HG03457 (cell line): Measurements from ENCODE around the gene SNX5.

ENCODE experiments used
- ATAC-seq: cut with Tn5 transposase; IDR thresholded peaks from one replicate; pipeline ENCODE4 v1.9.1; 2021; ENCODE audit warnings: moderate number of reproducible peaks; ENCODE audit not compliant: unreplicated experiment

Gene SNX5

GRCh38 chr20:17941087-17941825 is 27.3 kb downstream of the SNX5 start:
- no peak for ATAC-seq

- ATAC-seq = no peak
Observed at GRCh38 chr20:17940224-17940971, 28.2 kb downstream of the SNX5 start.

- no peak for ATAC-seq
Observed at GRCh38 chr20:17939622-17940223, 28.9 kb downstream of the SNX5 start.

GRCh38 chr20:17938871-17939619 is 29.5 kb downstream of the SNX5 start:
- peak; percentile 52 for ATAC-seq

GRCh38 chr20:17936761-17937732 is 31.5 kb downstream of the SNX5 start:
- ATAC-seq = no peak

GRCh38 chr20:17936286-17936760 is 32.3 kb downstream of the SNX5 start:
- ATAC-seq = no peak

- no peak for ATAC-seq
Observed at GRCh38 chr20:17935761-17936160, 32.8 kb downstream of the SNX5 start.

DNA sequence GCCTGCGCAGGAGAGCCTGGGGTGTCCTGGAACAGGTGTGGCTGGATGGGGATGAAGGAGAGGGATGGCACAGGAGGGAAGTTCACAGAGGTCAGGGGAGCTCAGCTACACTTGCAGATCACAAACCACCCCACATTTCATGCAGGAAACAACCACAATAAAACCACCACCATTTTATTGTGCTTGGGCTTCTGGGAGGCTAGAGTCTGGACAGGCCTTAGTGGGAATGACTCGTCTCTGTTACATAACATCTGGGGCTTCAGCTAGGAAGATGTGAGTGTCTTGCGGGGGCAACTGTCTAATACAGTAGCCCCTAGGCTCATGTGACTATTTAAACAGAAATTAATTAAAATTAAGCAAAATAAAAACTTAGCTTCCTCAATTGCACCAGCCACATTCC is 33.4 kb downstream of the SNX5 start:
- ATAC-seq = no peak

DNA sequence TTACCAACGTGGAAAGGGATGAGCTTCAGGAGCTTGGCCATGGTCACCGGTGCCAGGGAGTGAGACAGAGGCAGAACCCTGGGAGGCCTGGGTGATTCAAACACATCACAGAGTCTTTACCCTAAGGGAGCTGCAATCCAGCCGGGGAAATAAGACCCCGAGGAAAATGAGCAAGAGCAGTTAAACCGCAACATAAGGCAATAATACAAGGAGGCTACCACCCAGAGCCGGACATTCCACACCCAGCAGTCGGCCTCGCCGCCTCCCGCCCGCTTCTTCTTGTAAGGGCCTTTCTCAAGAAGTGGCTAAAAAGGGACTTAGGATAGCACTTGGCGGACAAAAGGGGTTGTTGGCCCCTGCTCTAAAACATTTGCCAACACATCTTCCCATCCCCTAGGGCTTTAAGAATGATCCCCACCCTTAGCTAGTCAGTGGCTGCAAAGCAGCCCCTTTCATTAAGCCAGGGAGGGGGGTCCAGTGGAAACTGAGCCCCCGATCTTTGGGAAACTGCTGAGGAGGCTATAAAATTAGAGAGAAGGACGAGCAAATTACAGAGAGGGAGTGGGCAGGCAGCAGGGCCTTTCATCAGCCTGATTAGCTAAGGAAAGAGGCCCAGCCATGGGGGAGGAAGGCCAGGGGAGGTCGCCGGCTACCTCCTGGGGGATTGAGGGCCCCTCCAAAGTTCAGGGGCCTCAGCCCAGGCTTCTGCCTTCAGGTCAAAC is 34.3 kb downstream of the SNX5 start:
- ATAC-seq = no peak

GRCh38 chr20:17933711-17934110 is 34.9 kb downstream of the SNX5 start:
- no peak for ATAC-seq

DNA sequence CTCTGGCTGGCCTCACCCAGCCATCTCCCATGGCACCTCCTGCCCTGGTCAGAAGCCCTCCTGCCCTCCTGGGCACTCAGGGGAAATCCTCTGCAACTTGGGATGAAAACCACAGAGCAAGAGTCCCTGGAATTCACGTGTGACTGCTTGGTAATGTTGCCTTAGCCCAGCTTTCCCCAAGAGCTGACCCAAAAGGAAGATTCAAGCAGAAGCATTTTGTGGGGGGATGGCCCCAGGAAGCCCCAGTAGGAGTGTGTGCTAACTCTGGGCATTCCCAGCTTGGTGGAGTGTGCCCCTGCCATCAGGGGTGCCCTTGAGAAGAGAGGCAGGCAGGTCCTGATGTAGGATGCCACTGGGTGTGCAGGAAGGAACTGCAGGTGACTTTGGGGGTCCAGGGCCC is 35.5 kb downstream of the SNX5 start:
- no peak for ATAC-seq

DNA sequence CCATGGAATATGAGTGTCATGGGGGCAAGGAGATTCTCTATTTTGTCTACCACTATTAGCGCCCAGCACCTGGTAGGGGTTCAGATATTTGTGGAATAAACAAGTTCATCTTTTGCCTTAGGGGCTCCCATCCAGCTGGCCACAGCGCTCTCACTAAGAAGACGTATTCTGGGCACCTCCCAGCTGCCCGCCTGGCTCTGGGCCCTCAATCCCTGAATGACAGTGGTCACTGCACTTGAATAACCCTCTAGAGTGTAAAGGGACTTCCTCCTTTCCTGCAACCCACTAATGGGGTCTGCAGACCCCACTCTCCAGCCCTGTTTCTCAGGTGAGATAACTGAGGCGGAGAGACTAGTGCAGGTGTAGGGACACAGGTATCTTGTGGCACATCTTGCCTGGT is 36.2 kb downstream of the SNX5 start:
- no peak for ATAC-seq

- no peak for ATAC-seq
Observed at GRCh38 chr20:17931513-17931912, 37.1 kb downstream of the SNX5 start.

GRCh38 chr20:17928633-17929311 is 39.8 kb downstream of the SNX5 start:
- no peak for ATAC-seq

DNA sequence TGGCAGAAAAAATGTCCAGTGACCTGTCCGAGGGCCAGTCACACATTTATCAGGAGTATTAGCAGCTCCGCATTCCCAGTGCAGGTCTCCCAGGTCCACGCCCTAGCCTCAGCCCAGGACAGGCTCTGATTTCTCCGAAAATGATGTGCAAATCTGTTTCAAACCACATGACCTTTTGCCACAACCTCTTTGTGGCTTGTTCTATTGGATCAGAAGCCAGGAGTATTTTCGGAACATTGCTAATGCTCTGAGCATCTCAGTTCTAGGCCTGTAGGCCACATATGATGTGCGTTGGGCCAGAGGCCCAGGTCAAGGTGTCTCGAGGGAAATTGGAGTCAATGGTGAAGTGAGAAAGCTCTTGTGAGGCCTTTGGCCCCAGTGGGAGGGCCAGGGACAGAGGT is 40.4 kb downstream of the SNX5 start:
- ATAC-seq = no peak

- no peak for ATAC-seq
Observed at GRCh38 chr20:17925940-17926300, 42.7 kb downstream of the SNX5 start.

DNA sequence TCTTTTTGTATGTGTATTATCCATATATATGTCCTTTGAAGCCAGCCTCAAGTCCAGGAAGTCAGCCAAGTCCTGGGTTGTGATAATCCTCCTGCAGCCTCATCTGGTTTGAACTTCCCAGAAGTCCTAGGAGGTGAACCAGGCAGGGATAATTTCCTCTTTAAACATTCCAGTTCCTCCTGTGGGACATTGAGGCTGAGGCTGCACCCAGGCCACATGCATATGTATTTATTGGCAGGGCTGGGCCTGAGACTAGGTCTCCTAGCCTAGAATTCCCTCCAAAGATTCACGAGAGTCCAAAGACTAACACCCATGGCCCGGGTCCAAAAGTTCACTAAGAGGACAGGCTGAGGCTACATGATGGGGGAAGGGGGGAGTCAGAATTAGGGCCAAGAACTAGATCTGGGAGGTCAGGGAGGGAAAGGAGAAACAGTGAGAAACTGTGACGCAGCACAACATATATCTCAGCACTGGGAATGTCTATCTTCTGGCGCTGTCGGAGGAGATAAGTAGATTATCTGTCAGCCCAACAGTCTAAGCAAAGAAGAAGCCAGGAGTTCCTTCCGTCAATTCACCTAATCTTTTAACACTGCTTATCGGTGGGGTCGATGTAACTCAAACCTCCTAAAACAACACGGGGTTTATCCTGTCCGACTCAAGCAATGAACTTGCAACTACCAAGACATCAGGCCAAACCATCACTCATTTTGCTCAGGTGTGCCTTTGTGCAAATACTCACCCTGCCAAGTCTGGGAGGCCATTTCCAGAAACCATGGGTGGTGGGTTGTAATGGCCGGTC is 43.3 kb downstream of the SNX5 start:
- no peak for ATAC-seq

DNA sequence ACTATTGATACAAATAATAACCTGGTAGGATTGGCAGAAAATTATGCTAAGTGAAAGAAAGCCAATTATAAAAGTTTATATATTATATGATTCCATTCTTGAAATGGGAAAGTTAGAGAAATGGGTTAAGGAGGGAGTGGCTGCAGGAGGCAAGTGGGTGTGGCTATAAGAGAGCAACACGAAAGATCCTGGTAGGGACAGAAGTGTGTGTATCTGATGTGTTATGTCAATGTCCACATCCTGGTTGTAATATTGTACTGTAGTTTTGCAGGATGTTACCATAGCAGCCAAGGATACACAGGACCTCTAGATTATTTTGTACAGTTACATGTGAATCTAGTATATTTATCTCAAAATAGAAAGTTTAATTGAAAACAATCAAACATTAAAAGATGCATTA is 46.8 kb downstream of the SNX5 start:
- ATAC-seq = no peak
